Thyroid gland (tissue), 4 donors: ENCODE data around the gene PLEKHH1.

ENCODE experiments used
- POLR2A ChIP-seq, 2 donors: fragments of 450-650 bp; IDR thresholded peaks; one replicate each; pipeline ENCODE4 v1.6.1; 2017; ENCODE audit warnings: antibody characterized with exemption in 2 of 2, mild to moderate bottlenecking in 2 of 2, moderate library complexity in 1 of 2
- TF ChIP-seq, protein P1 (sequence below), 6 experiments: fragments of 200-600 bp in 3 of 6; fragments of 450-650 bp in 3 of 6; sonication (generic) in 3 of 6; IDR thresholded peaks; one replicate each; pipeline ENCODE4 v1.5.1; 2016 to 2019; ENCODE audit warnings: antibody characterized with exemption in 6 of 6, mild to moderate bottlenecking in 2 of 6, inconsistent platforms in 1 of 6, moderate library complexity in 1 of 6

DNA sequence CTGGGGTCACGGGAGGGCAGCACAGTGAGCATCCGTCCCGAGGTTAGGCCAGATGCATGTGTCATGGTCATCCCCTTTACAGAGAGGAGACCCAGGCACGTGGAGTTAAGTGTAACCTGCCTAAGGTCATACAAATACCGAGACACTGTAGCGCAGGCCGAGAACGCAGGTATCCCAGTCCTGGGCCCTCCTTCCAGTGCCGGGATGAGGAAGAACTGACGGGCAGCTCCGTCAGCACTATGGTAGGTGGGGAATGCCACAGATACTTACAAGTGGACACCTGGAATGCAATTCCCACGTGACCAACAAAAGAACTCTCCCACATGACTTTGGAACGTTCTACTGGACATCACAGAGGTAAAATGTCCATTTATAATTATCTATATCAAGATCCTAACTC is 35.9 kb upstream of the PLEKHH1 start:
- TF ChIP-seq, protein P1, sequence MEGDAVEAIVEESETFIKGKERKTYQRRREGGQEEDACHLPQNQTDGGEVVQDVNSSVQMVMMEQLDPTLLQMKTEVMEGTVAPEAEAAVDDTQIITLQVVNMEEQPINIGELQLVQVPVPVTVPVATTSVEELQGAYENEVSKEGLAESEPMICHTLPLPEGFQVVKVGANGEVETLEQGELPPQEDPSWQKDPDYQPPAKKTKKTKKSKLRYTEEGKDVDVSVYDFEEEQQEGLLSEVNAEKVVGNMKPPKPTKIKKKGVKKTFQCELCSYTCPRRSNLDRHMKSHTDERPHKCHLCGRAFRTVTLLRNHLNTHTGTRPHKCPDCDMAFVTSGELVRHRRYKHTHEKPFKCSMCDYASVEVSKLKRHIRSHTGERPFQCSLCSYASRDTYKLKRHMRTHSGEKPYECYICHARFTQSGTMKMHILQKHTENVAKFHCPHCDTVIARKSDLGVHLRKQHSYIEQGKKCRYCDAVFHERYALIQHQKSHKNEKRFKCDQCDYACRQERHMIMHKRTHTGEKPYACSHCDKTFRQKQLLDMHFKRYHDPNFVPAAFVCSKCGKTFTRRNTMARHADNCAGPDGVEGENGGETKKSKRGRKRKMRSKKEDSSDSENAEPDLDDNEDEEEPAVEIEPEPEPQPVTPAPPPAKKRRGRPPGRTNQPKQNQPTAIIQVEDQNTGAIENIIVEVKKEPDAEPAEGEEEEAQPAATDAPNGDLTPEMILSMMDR (IDR thresholded peaks at IDR 0.05) = no peak
- TF ChIP-seq POLR2A (IDR thresholded peaks at IDR 0.05) = no peak
